GM21381 (cell line): Measurements from ENCODE around the gene MACO1.
"Not testable (repeated sequence)": the region's sequence is repeated elsewhere in the genome, so short reads cannot be mapped to it uniquely, and the experiment has no call there.

Experiments used
- ATAC-seq: cut with Tn5 transposase; IDR thresholded peaks from one replicate; pipeline ENCODE4 v1.9.1; 2021; ENCODE audit warnings: mild to moderate bottlenecking, moderate library complexity; ENCODE audit not compliant: unreplicated experiment

The MACO1 gene

GRCh38 chr1:25485536-25486411, 55.1 kb downstream of the MACO1 start:
- no peak for ATAC-seq

- no peak for ATAC-seq
These were observed 55.9 kb downstream of the MACO1 start for GRCh38 chr1:25486602-25487001.

- ATAC-seq: no peak
These were observed 56.9 kb downstream of the MACO1 start for GRCh38 chr1:25487628-25488027.

GRCh38 chr1:25492323-25492722, 61.6 kb downstream of the MACO1 start:
- ATAC-seq: no peak

- ATAC-seq: no peak
These were observed 64.3 kb downstream of the MACO1 start for GRCh38 chr1:25494952-25495351.

- no peak for ATAC-seq
These were observed 70.0 kb downstream of the MACO1 start for GRCh38 chr1:25500694-25501093.

GRCh38 chr1:25501235-25502058, 70.8 kb downstream of the MACO1 start:
- ATAC-seq: no peak

- ATAC-seq: no peak
These were observed 72.3 kb downstream of the MACO1 start for GRCh38 chr1:25502957-25503356.

- ATAC-seq: no peak
These were observed 73.1 kb downstream of the MACO1 start for GRCh38 chr1:25503551-25504426.

- ATAC-seq: no peak
These were observed 74.3 kb downstream of the MACO1 start for GRCh38 chr1:25504706-25505595.

- ATAC-seq: no peak
These were observed 75.1 kb downstream of the MACO1 start for GRCh38 chr1:25505656-25506385.

GRCh38 chr1:25506566-25507463, 76.1 kb downstream of the MACO1 start:
- ATAC-seq: not testable (repeated sequence)

GRCh38 chr1:25513666-25514065, 83.0 kb downstream of the MACO1 start:
- ATAC-seq: no peak

GRCh38 chr1:25515033-25515432, 84.3 kb downstream of the MACO1 start:
- no peak for ATAC-seq

- no peak for ATAC-seq
These were observed 86.0 kb downstream of the MACO1 start for GRCh38 chr1:25516686-25517085.

- ATAC-seq: no peak
These were observed 87.0 kb downstream of the MACO1 start for GRCh38 chr1:25517476-25518394.

GRCh38 chr1:25519624-25520023, 88.9 kb downstream of the MACO1 start:
- ATAC-seq: no peak
